IMR-90 (cell line): ENCODE data around the gene CD99. TPM values are rescaled to one million over a fixed set of nuclear protein-coding genes. Genes with fewer than 3 reads are reported as not detected.

Experiments used
- ATAC-seq: fragments of 200-7000 bp; cut with Tn5 transposase; 2 replicates; pipeline ENCODE4 v1.9.1; 2020; ENCODE audit warnings: low read depth, mild to moderate bottlenecking, moderate library complexity
- BruUV-seq: library from RNA; stranded (reverse); fragments of 400-500 nt; replicated peaks from 2 replicates; lab custom pipeline; 2021; lab: Mats Ljungman, UMichigan
- CTCF ChIA-PET: fragments of 300-600 bp; formaldehyde crosslinking; extraction: SDS; loops from one replicate; lab custom pipeline; 2021; ENCODE audit warnings: antibody characterized with exemption; lab: Yijun Ruan, JAX
- POLR2A ChIA-PET: fragments of 300-600 bp; sonication (Branson Sonifier 250); formaldehyde crosslinking; loops from one replicate; lab custom pipeline; 2022; ENCODE audit warnings: antibody characterized with exemption; ENCODE audit not compliant: unreplicated experiment; lab: Charles Lee
- DNase-seq: peaks from one replicate; pipeline ENCODE4 v3.0.0; 2013
- H2AFZ ChIP-seq: replicated peaks from 2 replicates; pipeline ENCODE3; 2013; ENCODE audit warnings: low read length, mild to moderate bottlenecking; ENCODE audit not compliant: poor library complexity
- H2AK5ac ChIP-seq: 2 replicates; pipeline ENCODE4 v1.6.1; 2013; ENCODE audit warnings: low read depth, low read length, inconsistent platforms
- H2AK9ac ChIP-seq: replicated peaks from 2 replicates; pipeline ENCODE3; 2013; ENCODE audit warnings: mild to moderate bottlenecking, low read depth, low read length, moderate library complexity; ENCODE audit not compliant: poor library complexity
- H2BK120ac ChIP-seq: 2 replicates; pipeline ENCODE4 v1.6.1; 2013; ENCODE audit warnings: low read depth, low read length, inconsistent platforms
- H2BK15ac ChIP-seq: 3 replicates; pipeline ENCODE4 v1.6.1; 2013; ENCODE audit warnings: low read depth, low read length, inconsistent platforms
- H2BK20ac ChIP-seq: 2 replicates; pipeline ENCODE4 v1.6.1; 2013; ENCODE audit warnings: low read depth, mild to moderate bottlenecking, inconsistent platforms, low read length, moderate library complexity
- H2BK5ac ChIP-seq: 2 replicates; pipeline ENCODE4 v1.6.1; 2013; ENCODE audit warnings: mild to moderate bottlenecking, low read depth, low read length, inconsistent platforms; ENCODE audit not compliant: poor library complexity, severe bottlenecking
- H3K14ac ChIP-seq: replicated peaks from 2 replicates; pipeline ENCODE4 v1.6.1; 2013; ENCODE audit warnings: low read depth, low read length, inconsistent platforms
- H3K18ac ChIP-seq: 2 replicates; pipeline ENCODE4 v1.6.1; 2013; ENCODE audit warnings: low read depth, low read length, control low read depth
- H3K23ac ChIP-seq: 2 replicates; pipeline ENCODE4 v1.6.1; 2013; ENCODE audit warnings: low read depth, low read length, inconsistent platforms
- H3K27ac ChIP-seq: 2 replicates; pipeline ENCODE4 v1.5.1; 2013; ENCODE audit warnings: mild to moderate bottlenecking, control low read depth, low read length; ENCODE audit not compliant: insufficient read depth
- H3K27me3 ChIP-seq: 2 replicates; pipeline ENCODE4 v1.6.1; 2013; ENCODE audit warnings: low read length; ENCODE audit not compliant: control insufficient read depth, insufficient read depth
- H3K36me3 ChIP-seq: 2 replicates; pipeline ENCODE4 v1.6.1; 2013; ENCODE audit warnings: low read length, mixed read lengths; ENCODE audit not compliant: control insufficient read depth, insufficient read depth
- H3K4ac ChIP-seq: 2 replicates; pipeline ENCODE4 v1.6.1; 2013; ENCODE audit warnings: low read depth, low read length, inconsistent platforms
- H3K4me1 ChIP-seq: 2 replicates; pipeline ENCODE4 v1.6.1; 2013; ENCODE audit warnings: low read length, mixed read lengths; ENCODE audit not compliant: control insufficient read depth, insufficient read depth
- H3K4me2 ChIP-seq: 2 replicates; pipeline ENCODE4 v1.6.1; 2013; ENCODE audit warnings: low read depth, mild to moderate bottlenecking, control low read depth, low read length, moderate library complexity
- H3K4me3 ChIP-seq: 2 replicates; pipeline ENCODE4 v1.5.1; 2013; ENCODE audit warnings: low read depth, mild to moderate bottlenecking, control low read depth, low read length, moderate library complexity; ENCODE audit not compliant: insufficient read depth
- H3K56ac ChIP-seq: 2 replicates; pipeline ENCODE4 v1.6.1; 2013; ENCODE audit warnings: low read length, inconsistent platforms; ENCODE audit not compliant: insufficient read depth; ENCODE audit errors: extremely low read depth
- H3K79me1 ChIP-seq, 2 experiments: 2 replicates each; pipeline ENCODE4 v1.6.1; 2013; ENCODE audit warnings: low read length in 2 of 2, inconsistent platforms in 1 of 2, low read depth in 1 of 2
- H3K9ac ChIP-seq: 2 replicates; pipeline ENCODE4 v1.6.1; 2013; ENCODE audit warnings: low read depth, low read length, control low read depth
- H3K9me1 ChIP-seq: 2 replicates; pipeline ENCODE4 v1.6.1; 2013; ENCODE audit warnings: low read length, inconsistent platforms; ENCODE audit not compliant: insufficient read depth
- H3K9me3 ChIP-seq: 2 replicates; pipeline ENCODE4 v1.6.1; 2013; ENCODE audit warnings: low read length; ENCODE audit not compliant: control insufficient read depth, insufficient read depth
- H4K20me1 ChIP-seq: 2 replicates; pipeline ENCODE4 v1.6.1; 2013; ENCODE audit warnings: low read length, inconsistent platforms; ENCODE audit not compliant: insufficient read depth
- H4K5ac ChIP-seq: 2 replicates; pipeline ENCODE4 v1.6.1; 2013; ENCODE audit warnings: mild to moderate bottlenecking, low read depth, low read length, control low read depth
- H4K8ac ChIP-seq, 2 experiments: 2 replicates each; pipeline ENCODE4 v1.6.1; 2013; ENCODE audit warnings: low read depth in 2 of 2, low read length in 2 of 2, control low read depth in 1 of 2, inconsistent platforms in 1 of 2
- H4K91ac ChIP-seq: 2 replicates; pipeline ENCODE4 v1.6.1; 2013; ENCODE audit warnings: low read depth, low read length, inconsistent platforms; ENCODE audit not compliant: insufficient read depth
- BHLHE40 ChIP-seq: fragments of 150-350 bp; IDR thresholded peaks from 2 replicates; pipeline ENCODE4 v1.6.1; 2016; ENCODE audit warnings: mild to moderate bottlenecking, low read depth, low read length
- CEBPB ChIP-seq: IDR thresholded peaks from 2 replicates; pipeline ENCODE4 v1.6.1; 2012; ENCODE audit warnings: low read depth, low read length, improper control_type of control experiment
- CTCF ChIP-seq: conservative IDR thresholded peaks from 2 replicates; pipeline ENCODE4 v1.5.1; 2012; ENCODE audit warnings: mild to moderate bottlenecking, low read depth, low read length, improper control_type of control experiment
- ELK1 ChIP-seq: fragments of 150-350 bp; IDR thresholded peaks from 2 replicates; pipeline ENCODE4 v1.6.1; 2016; ENCODE audit warnings: low read depth, mild to moderate bottlenecking, low read length, moderate library complexity, borderline replicate concordance
- FOS ChIP-seq: fragments of 150-350 bp; IDR thresholded peaks from 2 replicates; pipeline ENCODE4 v1.6.1; 2016; ENCODE audit warnings: low read depth, low read length
- MAFK ChIP-seq: IDR thresholded peaks from 2 replicates; pipeline ENCODE4 v1.6.1; 2012; ENCODE audit warnings: low read depth, low read length, improper control_type of control experiment
- MXI1 ChIP-seq: IDR thresholded peaks from 2 replicates; pipeline ENCODE4 v1.6.1; 2012; ENCODE audit warnings: low read depth, mild to moderate bottlenecking, low read length, moderate library complexity, borderline replicate concordance
- NFE2L2 ChIP-seq: fragments of 150-350 bp; IDR thresholded peaks from 2 replicates; pipeline ENCODE4 v1.6.1; 2016; ENCODE audit warnings: low read depth, mild to moderate bottlenecking, low read length
- RAD21 ChIP-seq: IDR thresholded peaks from 2 replicates; pipeline ENCODE4 v1.6.1; 2012; ENCODE audit warnings: low read length, improper control_type of control experiment
- RCOR1 ChIP-seq: IDR thresholded peaks from 2 replicates; pipeline ENCODE4 v1.6.1; 2012; ENCODE audit warnings: mild to moderate bottlenecking, low read length, improper control_type of control experiment; ENCODE audit not compliant: insufficient replicate concordance
- RFX5 ChIP-seq: IDR thresholded peaks from 2 replicates; pipeline ENCODE4 v1.8.0; 2012; ENCODE audit warnings: low read depth, mild to moderate bottlenecking, low read length, moderate library complexity
- SMC3 ChIP-seq: fragments of 150-350 bp; IDR thresholded peaks from 2 replicates; pipeline ENCODE4 v1.6.1; 2016; ENCODE audit warnings: low read depth, mild to moderate bottlenecking, antibody characterized with exemption, low read length, moderate library complexity
- USF2 ChIP-seq: fragments of 150-350 bp; IDR thresholded peaks from 2 replicates; pipeline ENCODE4 v1.6.1; 2017; ENCODE audit warnings: mild to moderate bottlenecking, antibody characterized with exemption, low read length, low read depth
- WGBS, 2 experiments: methylation state at CpG; one replicate each; pipeline versions ENCODE4 v1.1.5 to v1.1.7; 2013; ENCODE audit warnings: missing lambda C conversion rate in 2 of 2; ENCODE audit not compliant: insufficient read length in 1 of 2; ENCODE audit errors: extremely low coverage in 2 of 2; 5-methylcytosine and 5-hydroxymethylcytosine counted together
- dilution Hi-C: fragments of 300-500 bp; cut with HindIII; formaldehyde crosslinking; loops from one replicate; pipeline ENCODE4 v1.14.3; 2018; ENCODE audit warnings: low sequenced_read_pairs; ENCODE audit not compliant: unreplicated experiment
- in situ Hi-C: fragments of 300-500 bp; cut with MboI; formaldehyde crosslinking; loops from 3 replicates; pipeline ENCODE4 v1.14.3; 2019; ENCODE audit warnings: low sequenced_read_pairs, inconsistent platforms, mixed read lengths
- intact Hi-C: fragments of 100-400 bp; cut with micrococcal nuclease; formaldehyde crosslinking; loops from 2 replicates; pipeline ENCODE4 v1.10.0; 2022
- polyA plus RNA-seq, 3 experiments: library from polyadenylated mRNA; depleted of rRNA; stranded (reverse); fragments of >200 nt; gene quantifications; 2 replicates each; pipeline ENCODE4 v1.2.3, GENCODE V29; 2012; ENCODE audit warnings: low replicate concordance in 1 of 3
- total RNA-seq: library from RNA; depleted of rRNA; stranded (reverse); fragments of >200 nt; gene quantifications from 2 replicates; pipeline ENCODE4 v1.2.3, GENCODE V29; 2012

The CD99 gene
- total and polyA plus RNA-seq, 2 of the 4 experiments (the other 2 are of a cell fraction): 102 to 369 TPM

GRCh38 chrX:2697306-2697705, 6.2 kb downstream of the CD99 start:
- peak overlapping the region; percentile 10; the same call in 1 of the 2 replicates for H2BK20ac ChIP-seq
- WGBS, 2 experiments: 89% methylated on average over 5 of the region's 7 CpGs; no CpG with 5 or more reads in 1 of the 2 experiments
- no TSS peak for BruUV-seq
- dilution Hi-C loops (no loop called here), intact Hi-C loops (no loop called here), in situ Hi-C loops (no loop called here)
- H3K9ac ChIP-seq: no peak overlapping the region
- no peak overlapping the region for H3K18ac ChIP-seq
- no peak overlapping the region for H3K27ac ChIP-seq
- H2AFZ ChIP-seq: peak overlapping the region; percentile 9
- peaks cover 6% of the 10 kb centered on the region; the same call in 1 of the 2 replicates for H3K36me3 ChIP-seq
- CTCF ChIA-PET: no interaction called here
- H4K5ac ChIP-seq: no peak overlapping the region
- no peak overlapping the region for H3K14ac ChIP-seq
- no peak overlapping the region; a peak in 1 of 4 replicates for H4K8ac ChIP-seq
- peak overlapping the region; percentile 5; the same call in 1 of the 2 replicates for H3K4ac ChIP-seq
- POLR2A ChIA-PET: no interaction called here
- H3K23ac ChIP-seq: no peak overlapping the region; the same call in 1 of the 2 replicates
- H3K4me2 ChIP-seq: 0 out of 2 replicates have a peak overlapping the region, but pooled peaks have one; percentile 37
- peak overlapping the region; percentile 29 for H2BK5ac ChIP-seq
- H2BK15ac ChIP-seq: no peak overlapping the region
- ATAC-seq (no peak), DNase-seq (no peak)
- H2AK5ac ChIP-seq: peak overlapping the region; percentile 58; the same call in 1 of the 2 replicates
- peaks cover 14% of the 10 kb centered on the region for H3K4me1 ChIP-seq
- no peak overlapping the region for H4K91ac ChIP-seq
- peaks cover 15% of the 10 kb centered on the region for H3K9me1 ChIP-seq
- H3K56ac ChIP-seq: no peak overlapping the region
- H3K79me1 ChIP-seq: peaks cover 8 to 76% of the 10 kb centered on the region in 2 experiments
- H2AK9ac ChIP-seq: peak overlapping the region; percentile 63
- H3K4me3 ChIP-seq: no peak overlapping the region
- H4K20me1 ChIP-seq: peaks cover 81% of the 10 kb centered on the region
- H3K27me3 ChIP-seq: no peaks in the 10 kb centered on the region
- H2BK120ac ChIP-seq: no peak overlapping the region
- TF ChIP-seq RAD21 (no peak), NFE2L2 (no peak), MXI1 (no peak), CEBPB (no peak), USF2 (no peak), CTCF (no peak), MAFK (no peak), BHLHE40 (no peak), ELK1 (no peak), RCOR1 (no peak), FOS (no peak), RFX5 (no peak), SMC3 (no peak)
- no peaks in the 10 kb centered on the region for H3K9me3 ChIP-seq
